Loucy (cell line): Measurements from ENCODE around the gene CRYL1.

Source experiments
- EZH2phosphoT487 ChIP-seq: fragments of 200-600 bp; IDR thresholded peaks from 2 replicates; pipeline ENCODE4 v1.6.1; 2018; ENCODE audit warnings: antibody characterized with exemption, mild to moderate bottlenecking, moderate library complexity, borderline replicate concordance
- TF ChIP-seq, protein P1 (sequence below): fragments of 200-600 bp; sonication (generic); conservative IDR thresholded peaks from 2 replicates; pipeline ENCODE4 v1.5.1; 2014; ENCODE audit warnings: mild to moderate bottlenecking, antibody characterized with exemption, low read length

DNA sequence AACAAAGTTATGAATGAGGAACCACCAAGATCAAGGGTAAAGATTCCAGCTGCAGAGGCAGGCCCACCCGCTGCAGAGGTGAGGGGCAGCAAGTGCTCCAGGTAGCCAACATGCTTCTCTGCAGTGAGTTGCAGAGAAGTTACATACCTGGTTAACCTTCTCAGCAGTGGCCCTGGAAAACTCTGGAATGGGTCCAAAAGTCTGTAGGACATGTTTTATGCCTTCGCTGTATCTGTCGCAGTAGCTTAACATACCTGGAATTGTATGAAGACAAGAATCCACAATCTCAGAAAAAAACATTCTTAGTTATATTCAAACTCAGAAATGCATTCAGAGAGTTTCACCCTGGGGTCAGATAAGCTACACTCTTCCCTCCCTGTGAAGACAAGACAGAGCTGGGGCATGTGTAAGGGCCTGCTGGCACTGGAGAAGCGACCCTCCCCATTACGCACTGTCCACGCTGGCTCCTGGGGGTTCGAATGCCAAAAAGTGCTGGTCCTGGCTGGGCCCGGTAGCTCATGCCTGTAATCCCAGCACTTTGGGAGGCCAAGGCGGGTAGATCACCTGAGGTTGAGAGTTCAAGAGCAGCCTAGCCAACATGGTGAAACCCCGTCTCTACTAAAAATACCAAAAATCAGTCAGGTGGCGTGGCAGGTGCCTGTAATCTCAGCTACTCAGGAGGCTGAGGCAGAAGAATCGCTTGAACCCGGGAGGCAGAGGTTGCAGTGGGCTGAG, 121.0 kb downstream of the CRYL1 start:
- TF ChIP-seq, protein P1, sequence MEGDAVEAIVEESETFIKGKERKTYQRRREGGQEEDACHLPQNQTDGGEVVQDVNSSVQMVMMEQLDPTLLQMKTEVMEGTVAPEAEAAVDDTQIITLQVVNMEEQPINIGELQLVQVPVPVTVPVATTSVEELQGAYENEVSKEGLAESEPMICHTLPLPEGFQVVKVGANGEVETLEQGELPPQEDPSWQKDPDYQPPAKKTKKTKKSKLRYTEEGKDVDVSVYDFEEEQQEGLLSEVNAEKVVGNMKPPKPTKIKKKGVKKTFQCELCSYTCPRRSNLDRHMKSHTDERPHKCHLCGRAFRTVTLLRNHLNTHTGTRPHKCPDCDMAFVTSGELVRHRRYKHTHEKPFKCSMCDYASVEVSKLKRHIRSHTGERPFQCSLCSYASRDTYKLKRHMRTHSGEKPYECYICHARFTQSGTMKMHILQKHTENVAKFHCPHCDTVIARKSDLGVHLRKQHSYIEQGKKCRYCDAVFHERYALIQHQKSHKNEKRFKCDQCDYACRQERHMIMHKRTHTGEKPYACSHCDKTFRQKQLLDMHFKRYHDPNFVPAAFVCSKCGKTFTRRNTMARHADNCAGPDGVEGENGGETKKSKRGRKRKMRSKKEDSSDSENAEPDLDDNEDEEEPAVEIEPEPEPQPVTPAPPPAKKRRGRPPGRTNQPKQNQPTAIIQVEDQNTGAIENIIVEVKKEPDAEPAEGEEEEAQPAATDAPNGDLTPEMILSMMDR: no peak
- TF ChIP-seq EZH2phosphoT487: no peak
